SK-N-SH (cell line): Measurements from ENCODE around the gene PCYT2. TPM values are rescaled to one million over a fixed set of nuclear protein-coding genes. Genes with fewer than 3 reads are reported as not detected.

ENCODE experiments used
- CTCF ChIA-PET: fragments of 300-600, 350-600 bp; formaldehyde crosslinking; extraction: SDS; loops from one replicate; lab custom pipeline; 2021; lab: Yijun Ruan, JAX
- POLR2A ChIA-PET: fragments of 350-600 bp; sonication (Branson Sonifier 250); formaldehyde crosslinking; extraction: SDS; loops from one replicate; lab custom pipeline; 2020; ENCODE audit warnings: antibody characterized with exemption, inconsistent platforms; lab: Yijun Ruan, JAX
- DNase-seq: peaks from one replicate; pipeline ENCODE4 v3.0.0; 2012
- H2AFZ ChIP-seq: fragments of 200-600 bp; sonication (generic); 2 replicates; pipeline ENCODE4 v1.8.1; 2016; ENCODE audit warnings: antibody characterized with exemption, mild to moderate bottlenecking, low read depth
- H3F3A ChIP-seq: fragments of 200-600 bp; sonication (generic); replicated peaks from 2 replicates; pipeline ENCODE3; 2016; ENCODE audit warnings: antibody characterized with exemption, mild to moderate bottlenecking; ENCODE audit not compliant: insufficient read depth
- H3K27ac ChIP-seq, 2 experiments: fragments of 200-500 bp in 1 of 2; fragments of 200-600 bp in 1 of 2; sonication (Bioruptor generic) in 1 of 2; sonication (generic), shearing (Covaris generic) in 1 of 2; 2 replicates each; pipeline versions ENCODE4 v1.5.1 to v1.6.1; 2014 to 2016; ENCODE audit warnings: low read depth in 2 of 2, inconsistent platforms in 1 of 2, low read length in 1 of 2, mild to moderate bottlenecking in 1 of 2, mixed read lengths in 1 of 2
- H3K27me3 ChIP-seq: fragments of 200-600 bp; sonication (generic), shearing (Covaris generic); 2 replicates; pipeline ENCODE4 v1.6.1; 2016; ENCODE audit warnings: mixed run types; ENCODE audit not compliant: insufficient read depth
- H3K36me3 ChIP-seq, 2 experiments: fragments of 200-500 bp in 1 of 2; fragments of 200-600 bp in 1 of 2; sonication (Bioruptor generic) in 1 of 2; sonication (generic) in 1 of 2; replicated peaks in 1 of 2; 2 replicates each; pipeline versions ENCODE3 to v1.5.1; 2014 to 2016; ENCODE audit warnings: low read length in 1 of 2, mild to moderate bottlenecking in 1 of 2; ENCODE audit not compliant: insufficient read depth in 2 of 2, control insufficient read depth in 1 of 2
- H3K4me1 ChIP-seq, 2 experiments: fragments of 200-500 bp in 1 of 2; fragments of 200-600 bp in 1 of 2; sonication (Bioruptor generic) in 1 of 2; sonication (generic), shearing (Covaris generic) in 1 of 2; 2 replicates each; pipeline versions ENCODE4 v1.5.1 to v1.6.1; 2014 to 2016; ENCODE audit warnings: low read depth in 1 of 2, low read length in 1 of 2, mixed run types in 1 of 2; ENCODE audit not compliant: insufficient read depth in 2 of 2, control insufficient read depth in 1 of 2
- H3K4me2 ChIP-seq: fragments of 200-600 bp; sonication (generic), shearing (Covaris generic); 2 replicates; pipeline ENCODE4 v1.6.1; 2017; ENCODE audit warnings: mixed run types
- H3K4me3 ChIP-seq, 2 experiments: fragments of 200-500 bp in 1 of 2; fragments of 200-600 bp in 1 of 2; sonication (Bioruptor generic) in 1 of 2; sonication (generic), shearing (Covaris generic) in 1 of 2; 2 replicates each; pipeline versions ENCODE4 v1.5.1 to v1.8.1; 2014 to 2016; ENCODE audit warnings: low read depth in 2 of 2, inconsistent platforms in 1 of 2, low read length in 1 of 2, mild to moderate bottlenecking in 1 of 2, mixed read lengths in 1 of 2, moderate library complexity in 1 of 2
- H3K79me2 ChIP-seq: fragments of 200-600 bp; sonication (generic); 2 replicates; pipeline ENCODE4 v1.8.1; 2017; ENCODE audit warnings: mild to moderate bottlenecking; ENCODE audit not compliant: insufficient read depth
- H3K9ac ChIP-seq: fragments of 200-600 bp; sonication (generic); 2 replicates; pipeline ENCODE4 v1.6.1; 2017; ENCODE audit warnings: mixed run types
- H3K9me2 ChIP-seq: fragments of 200-600 bp; sonication (generic); 2 replicates; pipeline ENCODE4 v1.6.1; 2017; ENCODE audit warnings: mixed run types
- H3K9me3 ChIP-seq: fragments of 200-600 bp; sonication (generic); 2 replicates; pipeline ENCODE4 v1.6.1; 2017; ENCODE audit warnings: mixed run types, mild to moderate bottlenecking, moderate library complexity
- H4K20me1 ChIP-seq: fragments of 200-600 bp; sonication (generic); 2 replicates; pipeline ENCODE4 v1.6.1; 2017; ENCODE audit warnings: mild to moderate bottlenecking, mixed run types; ENCODE audit not compliant: insufficient read depth
- EP300 ChIP-seq, 2 experiments: IDR thresholded peaks; 2 replicates each; pipeline versions ENCODE4 v1.4.0 to v1.6.1; 2012; ENCODE audit warnings: borderline replicate concordance in 1 of 2, low read depth in 1 of 2, low read length in 1 of 2
- EZH2phosphoT487 ChIP-seq: fragments of 200-600 bp; sonication (generic); IDR thresholded peaks from 2 replicates; pipeline ENCODE4 v1.6.1; 2017; ENCODE audit warnings: low read depth, mixed run types, mild to moderate bottlenecking, antibody characterized with exemption, moderate library complexity, borderline replicate concordance
- FOSL2 ChIP-seq: IDR thresholded peaks from 2 replicates; pipeline ENCODE4 v1.4.0; 2012; ENCODE audit warnings: low read depth, mild to moderate bottlenecking, moderate library complexity, borderline replicate concordance
- FOXJ3 ChIP-seq: sonication (generic); formaldehyde crosslinking; IDR thresholded peaks from 2 replicates; pipeline ENCODE4 v1.5.1; 2020; ENCODE audit warnings: mild to moderate bottlenecking, missing genetic modification reagents
- MXI1 ChIP-seq: IDR thresholded peaks from 2 replicates; pipeline ENCODE4 v1.6.1; 2012; ENCODE audit warnings: mild to moderate bottlenecking, low read depth, low read length, improper control_type of control experiment
- POLR2AphosphoS5 ChIP-seq: IDR thresholded peaks from 2 replicates; pipeline ENCODE4 v1.6.1; 2012; ENCODE audit warnings: low read depth, low read length
- RAD21 ChIP-seq: IDR thresholded peaks from 2 replicates; pipeline ENCODE4 v1.6.1; 2012; ENCODE audit warnings: mild to moderate bottlenecking, low read length
- RCOR1 ChIP-seq: fragments of 150-350 bp; IDR thresholded peaks from 2 replicates; pipeline ENCODE4 v1.6.1; 2017; ENCODE audit warnings: antibody characterized with exemption, low read length
- RFX5 ChIP-seq: IDR thresholded peaks from 2 replicates; pipeline ENCODE4 v1.6.1; 2012; ENCODE audit warnings: mild to moderate bottlenecking, improper control_type of control experiment, low read length
- RXRA ChIP-seq: IDR thresholded peaks from 2 replicates; pipeline ENCODE4 v1.4.0; 2012; ENCODE audit warnings: low read depth, mild to moderate bottlenecking, borderline replicate concordance
- SMC3 ChIP-seq: IDR thresholded peaks from 2 replicates; pipeline ENCODE4 v1.6.1; 2012; ENCODE audit warnings: low read depth, low read length, improper control_type of control experiment
- USF2 ChIP-seq: fragments of 150-350 bp; IDR thresholded peaks from 2 replicates; pipeline ENCODE4 v1.6.1; 2017; ENCODE audit warnings: antibody characterized with exemption, low read length, low read depth, borderline replicate concordance
- YY1 ChIP-seq: IDR thresholded peaks from 2 replicates; pipeline ENCODE4 v1.4.0; 2012; ENCODE audit warnings: low read depth, mild to moderate bottlenecking
- WGBS: methylation state at CpG from one replicate; pipeline ENCODE4 v1.1.6; 2017; ENCODE audit warnings: low lambda C conversion rate; 5-methylcytosine and 5-hydroxymethylcytosine counted together
- polyA plus RNA-seq, 3 experiments: library from polyadenylated mRNA; depleted of rRNA; stranded (reverse); fragments of >200 nt; gene quantifications; 2 replicates each; pipeline ENCODE4 v1.2.3, GENCODE V29; 2012
- TF ChIP-seq, protein P1 (sequence below): fragments of 150-350 bp; IDR thresholded peaks from 2 replicates; pipeline ENCODE4 v1.6.1; 2016; ENCODE audit warnings: mild to moderate bottlenecking, low read depth, low read length

The PCYT2 gene
- polyA plus RNA-seq, 1 of the 3 experiments (the other 2 are of a cell fraction): 46.2 TPM

- TF ChIP-seq USF2 (no peak), POLR2AphosphoS5 (no peak), RXRA (no peak)
- TF ChIP-seq, all 33 proteins: peak for 0
- Histone ChIP-seq H3F3A (peaks cover 11% of the 10 kb centered on the region), H3K9ac (no peak overlapping the region), H3K36me3 (peaks cover 9 to 29% of the 10 kb centered on the region in 2 experiments), H2AFZ (no peak overlapping the region), H3K9me3 (no peaks in the 10 kb centered on the region), H3K4me3 (no peak overlapping the region), H4K20me1 (peaks cover 60% of the 10 kb centered on the region), H3K4me2 (peak overlapping the region; percentile 6; the same call in 1 of the 2 replicates), H3K27ac (peak overlapping the region in 1 of 2 experiments; percentile 30; a peak in 1 of 4 replicates), H3K27me3 (no peaks in the 10 kb centered on the region), H3K9me2 (no peaks in the 10 kb centered on the region), H3K4me1 (peaks cover 20 to 31% of the 10 kb centered on the region in 2 experiments; a peak in 2 of 4 replicates), H3K79me2 (peaks cover 73% of the 10 kb centered on the region)
- CTCF ChIA-PET: interaction anchor here (1.2 to 11.7 kb wide), 10 partner anchors 9 to 113 kb away, joined by 3 to 107 read pairs (median 14); partner anchors contain the start of genes ARHGDIA, DCXR, NOTUM and PYCR1
- DNase-seq: no peak
- 94% methylated on average over 16 of the region's 21 CpGs for WGBS
- POLR2A ChIA-PET: interaction anchor here (1.0 to 1.7 kb wide), 2 partner anchors 12 to 54 kb away, joined by 3 to 8 read pairs; partner anchors contain the start of genes ARHGDIA and PYCR1
Measured at GRCh38 chr17:81924557-81925532, 13.6 kb upstream of the PCYT2 start.

GRCh38 chr17:81923302-81924260, 12.4 kb upstream of the PCYT2 start:
- Histone ChIP-seq H3F3A (peaks cover 11% of the 10 kb centered on the region), H3K27me3 (no peaks in the 10 kb centered on the region), H3K4me2 (peak overlapping the region; percentile 6; the same call in 1 of the 2 replicates), H3K79me2 (peaks cover 83% of the 10 kb centered on the region), H2AFZ (no peak overlapping the region), H3K4me3 (no peak overlapping the region), H4K20me1 (peaks cover 73% of the 10 kb centered on the region), H3K36me3 (peaks cover 9 to 40% of the 10 kb centered on the region in 2 experiments), H3K9ac (no peak overlapping the region), H3K9me2 (no peaks in the 10 kb centered on the region), H3K9me3 (no peaks in the 10 kb centered on the region), H3K4me1 (peaks cover 15 to 24% of the 10 kb centered on the region in 2 experiments; a peak in 2 of 4 replicates), H3K27ac (no peak overlapping the region; a peak in 1 of 4 replicates)
- ChIA-PET POLR2A (interaction anchor here (0.7 to 1.7 kb wide), 2 partner anchors 53 to 82 kb away, joined by 3 to 8 read pairs; partner anchors contain the start of gene ARHGDIA), CTCF (interaction anchor here (1.0 to 11.7 kb wide), 6 partner anchors 11 to 97 kb away, joined by 3 to 107 read pairs (median 6); partner anchors contain the start of gene NOTUM)
- no peak for DNase-seq
- 74% methylated on average over 31 of the region's 32 CpGs for WGBS
- TF ChIP-seq SMC3 (no peak), EZH2phosphoT487 (no peak), POLR2AphosphoS5 (no peak), FOSL2 (no peak), FOXJ3 (CRISPR knock-in tag) (no peak), USF2 (no peak), RAD21 (no peak), RXRA (no peak), RFX5 (no peak), RCOR1 (no peak), YY1 (no peak), EP300 (IDR thresholded peaks at IDR 0.05; ENCODE audit: borderline replicate concordance in 1 of 2, low read depth in 1 of 2, low read length in 1 of 2) (no peak), MXI1 (no peak)
- TF ChIP-seq, protein P1, sequence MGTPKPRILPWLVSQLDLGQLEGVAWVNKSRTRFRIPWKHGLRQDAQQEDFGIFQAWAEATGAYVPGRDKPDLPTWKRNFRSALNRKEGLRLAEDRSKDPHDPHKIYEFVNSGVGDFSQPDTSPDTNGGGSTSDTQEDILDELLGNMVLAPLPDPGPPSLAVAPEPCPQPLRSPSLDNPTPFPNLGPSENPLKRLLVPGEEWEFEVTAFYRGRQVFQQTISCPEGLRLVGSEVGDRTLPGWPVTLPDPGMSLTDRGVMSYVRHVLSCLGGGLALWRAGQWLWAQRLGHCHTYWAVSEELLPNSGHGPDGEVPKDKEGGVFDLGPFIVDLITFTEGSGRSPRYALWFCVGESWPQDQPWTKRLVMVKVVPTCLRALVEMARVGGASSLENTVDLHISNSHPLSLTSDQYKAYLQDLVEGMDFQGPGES: no peak
